H9 (cell line): Measurements from ENCODE around the gene ZCCHC7. TPM values are rescaled to one million over a fixed set of nuclear protein-coding genes. Genes with fewer than 3 reads are reported as not detected.

Source experiments
- DNase-seq: peaks from one replicate; pipeline ENCODE4 v3.0.0-alpha.2; 2017
- H2AFZ ChIP-seq: one replicate; pipeline ENCODE4 v1.6.1; 2013; ENCODE audit warnings: mild to moderate bottlenecking, low read length, control low read depth, moderate library complexity
- H2AK5ac ChIP-seq: 2 replicates; pipeline ENCODE4 v1.6.1; 2013; ENCODE audit warnings: low read length, control low read depth, mixed read lengths; ENCODE audit not compliant: insufficient read length
- H2BK120ac ChIP-seq: one replicate; pipeline ENCODE4 v1.6.1; 2013; ENCODE audit warnings: low read depth, mild to moderate bottlenecking, low read length, control low read depth, inconsistent platforms; ENCODE audit not compliant: poor library complexity, severe bottlenecking
- H2BK12ac ChIP-seq: 2 replicates; pipeline ENCODE4 v1.6.1; 2013; ENCODE audit warnings: low read length, control low read depth, mixed read lengths, low read depth; ENCODE audit not compliant: insufficient read length
- H2BK15ac ChIP-seq: 2 replicates; pipeline ENCODE4 v1.6.1; 2013; ENCODE audit warnings: low read depth, low read length, control low read depth
- H2BK20ac ChIP-seq: one replicate; pipeline ENCODE4 v1.6.1; 2013; ENCODE audit warnings: low read depth, mild to moderate bottlenecking, low read length, control low read depth, inconsistent platforms; ENCODE audit not compliant: poor library complexity, severe bottlenecking
- H2BK5ac ChIP-seq: 2 replicates; pipeline ENCODE4 v1.6.1; 2013; ENCODE audit warnings: low read length, control low read depth, mixed read lengths; ENCODE audit not compliant: insufficient read length
- H3K14ac ChIP-seq: 2 replicates; pipeline ENCODE4 v1.6.1; 2013; ENCODE audit warnings: low read length, control low read depth; ENCODE audit not compliant: insufficient read depth
- H3K18ac ChIP-seq: 2 replicates; pipeline ENCODE4 v1.6.1; 2013; ENCODE audit warnings: low read depth, mild to moderate bottlenecking, mixed read lengths, low read length, control low read depth; ENCODE audit not compliant: insufficient read length
- H3K23ac ChIP-seq: 2 replicates; pipeline ENCODE4 v1.6.1; 2013; ENCODE audit warnings: low read length, control low read depth, mixed read lengths, low read depth; ENCODE audit not compliant: insufficient read length
- H3K23me2 ChIP-seq: 2 replicates; pipeline ENCODE4 v1.6.1; 2013; ENCODE audit warnings: low read depth, mild to moderate bottlenecking, mixed read lengths, low read length, control low read depth; ENCODE audit not compliant: insufficient read length, poor library complexity, severe bottlenecking
- H3K27ac ChIP-seq: 2 replicates; pipeline ENCODE4 v1.5.1; 2013; ENCODE audit warnings: low read length, control low read depth, mixed read lengths, low read depth; ENCODE audit not compliant: insufficient read length
- H3K27me3 ChIP-seq: 2 replicates; pipeline ENCODE4 v1.6.1; 2013; ENCODE audit warnings: low read length, control low read depth, inconsistent platforms; ENCODE audit not compliant: insufficient read depth
- H3K4ac ChIP-seq: 2 replicates; pipeline ENCODE4 v1.6.1; 2013; ENCODE audit warnings: low read depth, mild to moderate bottlenecking, control low read depth, inconsistent platforms, low read length, moderate library complexity
- H3K4me1 ChIP-seq: 2 replicates; pipeline ENCODE4 v1.6.1; 2013; ENCODE audit warnings: low read length, control low read depth, inconsistent platforms; ENCODE audit not compliant: insufficient read depth
- H3K4me2 ChIP-seq: 2 replicates; pipeline ENCODE4 v1.6.1; 2013; ENCODE audit warnings: low read length, control low read depth, mixed read lengths; ENCODE audit not compliant: insufficient read length, insufficient read depth
- H3K56ac ChIP-seq: 2 replicates; pipeline ENCODE4 v1.6.1; 2013; ENCODE audit warnings: low read depth, mild to moderate bottlenecking, mixed read lengths, low read length, control low read depth; ENCODE audit not compliant: insufficient read length
- H3K79me1 ChIP-seq: 2 replicates; pipeline ENCODE4 v1.6.1; 2013; ENCODE audit warnings: low read depth, mild to moderate bottlenecking, moderate library complexity, low read length, control low read depth, inconsistent platforms; ENCODE audit not compliant: insufficient read depth, poor library complexity, severe bottlenecking
- H3K79me2 ChIP-seq: 2 replicates; pipeline ENCODE4 v1.6.1; 2013; ENCODE audit warnings: low read length, control low read depth, inconsistent platforms; ENCODE audit not compliant: insufficient read depth
- H3K9ac ChIP-seq: 2 replicates; pipeline ENCODE4 v1.6.1; 2013; ENCODE audit warnings: low read length, control low read depth, mixed read lengths; ENCODE audit not compliant: insufficient read length; ENCODE audit errors: extremely low read depth
- H3K9me3 ChIP-seq: one replicate; pipeline ENCODE4 v1.6.1; 2013; ENCODE audit warnings: low read depth, low read length, inconsistent platforms; ENCODE audit not compliant: control insufficient read depth
- H3T11ph ChIP-seq: one replicate; pipeline ENCODE4 v1.6.1; 2013; ENCODE audit warnings: mild to moderate bottlenecking, low read length, control low read depth, inconsistent platforms
- H4K20me1 ChIP-seq: one replicate; pipeline ENCODE4 v1.6.1; 2013; ENCODE audit not compliant: control insufficient read depth, insufficient read length, insufficient read depth
- H4K5ac ChIP-seq: 2 replicates; pipeline ENCODE4 v1.6.1; 2013; ENCODE audit warnings: low read depth, mild to moderate bottlenecking, mixed read lengths, low read length, control low read depth; ENCODE audit not compliant: insufficient read length
- H4K8ac ChIP-seq: replicated peaks from 2 replicates; pipeline ENCODE4 v1.6.1; 2013; ENCODE audit warnings: low read length, control low read depth, mixed read lengths, low read depth; ENCODE audit not compliant: insufficient read length
- H4K91ac ChIP-seq: 2 replicates; pipeline ENCODE4 v1.6.1; 2013; ENCODE audit warnings: low read depth, mild to moderate bottlenecking, moderate library complexity, mixed read lengths, low read length, control low read depth; ENCODE audit not compliant: insufficient read length
- H3K27ac Mint-ChIP-seq, 3 experiments: 2 replicates in 2 of 3; 3 replicates in 1 of 3; pipeline ENCODE4 v1.8.0; 2020 to 2021; ENCODE audit warnings: mixed read lengths in 3 of 3, mild to moderate bottlenecking in 1 of 3, moderate library complexity in 1 of 3
- H3K27me3 Mint-ChIP-seq: 2 replicates; pipeline ENCODE4 v1.8.0; 2021; ENCODE audit warnings: low read depth, mild to moderate bottlenecking, moderate library complexity, mixed read lengths
- H3K36me3 Mint-ChIP-seq, 3 experiments: 2 replicates in 2 of 3; 3 replicates in 1 of 3; pipeline ENCODE4 v1.8.0; 2020 to 2021; ENCODE audit warnings: low read depth in 3 of 3, mixed read lengths in 3 of 3; ENCODE audit not compliant: insufficient read depth in 1 of 3
- H3K4me1 Mint-ChIP-seq, 2 experiments: 2 replicates each; pipeline ENCODE4 v1.8.0; 2020; ENCODE audit warnings: mixed read lengths in 2 of 2
- H3K4me3 Mint-ChIP-seq, 2 experiments: 2 replicates in 1 of 2; 3 replicates in 1 of 2; pipeline ENCODE4 v1.8.0; 2020 to 2021; ENCODE audit warnings: mild to moderate bottlenecking in 2 of 2, mixed read lengths in 2 of 2, moderate library complexity in 1 of 2
- H3K9me3 Mint-ChIP-seq, 2 experiments: 2 replicates in 1 of 2; 3 replicates in 1 of 2; pipeline ENCODE4 v1.8.0; 2020; ENCODE audit warnings: mild to moderate bottlenecking in 2 of 2, mixed read lengths in 2 of 2, moderate library complexity in 1 of 2
- WGBS: extraction: QIAGEN DNeasy Blood & Tissue Kit; methylation state at CpG from one replicate; pipeline ENCODE4 v1.1.7; 2013; ENCODE audit warnings: missing lambda C conversion rate, low lambda C conversion rate, mixed read lengths; ENCODE audit not compliant: insufficient read length; ENCODE audit errors: extremely low coverage; 5-methylcytosine and 5-hydroxymethylcytosine counted together
- total RNA-seq: library from RNA; stranded (reverse); gene quantifications from 2 replicates; pipeline ENCODE4 v1.2.1, GENCODE V29; 2021
- TF ChIP-seq, protein P1 (sequence below): fragments of 200-600 bp; sonication (generic); conservative IDR thresholded peaks from 3 replicates; pipeline ENCODE4 v1.8.0; 2021; ENCODE audit warnings: antibody characterized with exemption, mild to moderate bottlenecking

Gene ZCCHC7
- total RNA-seq, 1 experiment from 2014 or later = 20.3 TPM

DNA sequence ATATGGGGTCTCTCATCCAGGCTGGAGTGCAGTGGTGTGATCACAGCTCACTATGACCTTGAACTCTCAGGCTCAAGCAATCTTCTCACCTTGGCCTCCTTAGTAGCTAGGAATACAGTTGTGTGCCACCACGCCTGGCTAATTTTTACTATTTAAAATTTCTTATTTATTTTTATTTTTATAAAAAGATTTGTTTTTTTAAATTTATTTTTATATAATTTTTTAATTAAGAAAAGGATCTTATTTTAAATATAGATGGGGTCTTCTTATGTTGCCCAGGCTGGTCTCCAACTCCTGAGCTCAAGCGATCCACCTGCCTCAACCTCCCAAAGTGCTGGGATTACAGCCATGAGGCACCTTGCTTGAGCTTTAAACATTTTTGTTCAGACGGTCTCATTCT, 2.4 kb upstream of the ZCCHC7 start:
- Histone ChIP-seq H2BK15ac (no peak overlapping the region; the same call in 1 of the 2 replicates), H3K27ac (no peak overlapping the region), H3K23me2 (peaks cover 3% of the 10 kb centered on the region), H3K4ac (no peak overlapping the region), H4K91ac (no peak overlapping the region), H4K8ac (no peak overlapping the region), H2BK12ac (no peak overlapping the region), H2BK5ac (no peak overlapping the region), H3K56ac (no peak overlapping the region), H4K20me1 (no peaks in the 10 kb centered on the region), H3T11ph (no peak overlapping the region), H3K9ac (no peak overlapping the region), H3K4me1 (peaks cover 2% of the 10 kb centered on the region; the same call in 1 of the 2 replicates), H3K79me2 (peaks cover 1% of the 10 kb centered on the region; the same call in 1 of the 2 replicates), H3K18ac (no peak overlapping the region), H2AK5ac (no peak overlapping the region), H3K4me2 (no peak overlapping the region), H4K5ac (no peak overlapping the region), H3K79me1 (no peaks in the 10 kb centered on the region), H3K23ac (no peak overlapping the region), H2BK120ac (no peak overlapping the region), H3K27me3 (peaks cover 2% of the 10 kb centered on the region; the same call in 1 of the 2 replicates), H3K14ac (no peak overlapping the region), H3K9me3 (no peaks in the 10 kb centered on the region), H2AFZ (no peak overlapping the region), H2BK20ac (no peak overlapping the region)
- TF ChIP-seq, protein P1, sequence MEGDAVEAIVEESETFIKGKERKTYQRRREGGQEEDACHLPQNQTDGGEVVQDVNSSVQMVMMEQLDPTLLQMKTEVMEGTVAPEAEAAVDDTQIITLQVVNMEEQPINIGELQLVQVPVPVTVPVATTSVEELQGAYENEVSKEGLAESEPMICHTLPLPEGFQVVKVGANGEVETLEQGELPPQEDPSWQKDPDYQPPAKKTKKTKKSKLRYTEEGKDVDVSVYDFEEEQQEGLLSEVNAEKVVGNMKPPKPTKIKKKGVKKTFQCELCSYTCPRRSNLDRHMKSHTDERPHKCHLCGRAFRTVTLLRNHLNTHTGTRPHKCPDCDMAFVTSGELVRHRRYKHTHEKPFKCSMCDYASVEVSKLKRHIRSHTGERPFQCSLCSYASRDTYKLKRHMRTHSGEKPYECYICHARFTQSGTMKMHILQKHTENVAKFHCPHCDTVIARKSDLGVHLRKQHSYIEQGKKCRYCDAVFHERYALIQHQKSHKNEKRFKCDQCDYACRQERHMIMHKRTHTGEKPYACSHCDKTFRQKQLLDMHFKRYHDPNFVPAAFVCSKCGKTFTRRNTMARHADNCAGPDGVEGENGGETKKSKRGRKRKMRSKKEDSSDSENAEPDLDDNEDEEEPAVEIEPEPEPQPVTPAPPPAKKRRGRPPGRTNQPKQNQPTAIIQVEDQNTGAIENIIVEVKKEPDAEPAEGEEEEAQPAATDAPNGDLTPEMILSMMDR = no peak
- peaks cover 6% of the 10 kb centered on the region in 3 experiments; a peak in 5 of 7 replicates for H3K36me3 Mint-ChIP-seq
- peaks cover 6 to 11% of the 10 kb centered on the region in 2 experiments for H3K9me3 Mint-ChIP-seq
- H3K4me1 Mint-ChIP-seq = peaks cover 14 to 17% of the 10 kb centered on the region in 2 experiments
- no peak overlapping the region for H3K27ac Mint-ChIP-seq
- H3K4me3 Mint-ChIP-seq = no peak overlapping the region
- no peak for DNase-seq
- WGBS = no CpG with 5 or more reads among the region's 3 CpGs
- H3K27me3 Mint-ChIP-seq = peaks cover 16% of the 10 kb centered on the region
